ENCODE results near the gene CLEC11A.

DNA sequence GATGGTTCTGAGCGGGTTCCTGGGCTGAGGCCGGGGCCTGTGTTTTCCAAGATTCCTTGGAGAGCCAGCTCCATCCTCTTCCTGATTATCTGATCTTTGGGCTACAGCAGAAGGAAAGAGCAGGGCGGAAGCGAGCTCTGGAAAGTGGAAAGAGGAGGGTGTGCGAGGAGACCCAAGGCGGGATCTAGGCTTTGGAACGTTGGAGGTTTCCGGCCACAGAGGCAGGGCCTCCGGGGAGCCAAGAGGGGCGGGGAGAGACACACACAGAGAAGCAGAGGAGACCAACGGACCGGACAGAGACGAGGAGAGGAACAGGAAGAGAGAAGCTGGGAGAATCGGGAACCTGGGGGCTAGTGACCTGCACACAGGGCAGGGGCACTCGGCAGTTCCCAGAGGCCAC is at the start of gene CLEC11A:
- no peak for TF ChIP-seq POLR2A (IDR thresholded peaks at IDR 0.05)
- TF ChIP-seq, protein P1, sequence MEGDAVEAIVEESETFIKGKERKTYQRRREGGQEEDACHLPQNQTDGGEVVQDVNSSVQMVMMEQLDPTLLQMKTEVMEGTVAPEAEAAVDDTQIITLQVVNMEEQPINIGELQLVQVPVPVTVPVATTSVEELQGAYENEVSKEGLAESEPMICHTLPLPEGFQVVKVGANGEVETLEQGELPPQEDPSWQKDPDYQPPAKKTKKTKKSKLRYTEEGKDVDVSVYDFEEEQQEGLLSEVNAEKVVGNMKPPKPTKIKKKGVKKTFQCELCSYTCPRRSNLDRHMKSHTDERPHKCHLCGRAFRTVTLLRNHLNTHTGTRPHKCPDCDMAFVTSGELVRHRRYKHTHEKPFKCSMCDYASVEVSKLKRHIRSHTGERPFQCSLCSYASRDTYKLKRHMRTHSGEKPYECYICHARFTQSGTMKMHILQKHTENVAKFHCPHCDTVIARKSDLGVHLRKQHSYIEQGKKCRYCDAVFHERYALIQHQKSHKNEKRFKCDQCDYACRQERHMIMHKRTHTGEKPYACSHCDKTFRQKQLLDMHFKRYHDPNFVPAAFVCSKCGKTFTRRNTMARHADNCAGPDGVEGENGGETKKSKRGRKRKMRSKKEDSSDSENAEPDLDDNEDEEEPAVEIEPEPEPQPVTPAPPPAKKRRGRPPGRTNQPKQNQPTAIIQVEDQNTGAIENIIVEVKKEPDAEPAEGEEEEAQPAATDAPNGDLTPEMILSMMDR (IDR thresholded peaks at IDR 0.05): no peak
